PC-3 (cell line): ENCODE measurements around the gene FAXC. TPM values are rescaled to one million over a fixed set of nuclear protein-coding genes. Genes with fewer than 3 reads are reported as not detected.

ENCODE experiments used
- ATAC-seq: fragments of 200-7000 bp; cut with Tn5 transposase; 2 replicates; pipeline ENCODE4 v1.9.1; 2020; ENCODE audit warnings: mild to moderate bottlenecking, moderate library complexity
- BruUV-seq: library from RNA; stranded (reverse); fragments of 400-500 nt; replicated peaks from 2 replicates; lab custom pipeline; 2021; lab: Mats Ljungman, UMichigan
- CTCF ChIA-PET: fragments of 300-600 bp; sonication (Branson Sonifier 250); formaldehyde crosslinking; loops from one replicate; lab custom pipeline; 2022; ENCODE audit warnings: antibody characterized with exemption; lab: Charles Lee
- POLR2A ChIA-PET: fragments of 300-600 bp; sonication (Branson Sonifier 250); formaldehyde crosslinking; loops from one replicate; lab custom pipeline; 2022; ENCODE audit warnings: antibody characterized with exemption; ENCODE audit not compliant: unreplicated experiment; lab: Charles Lee
- DNase-seq: peaks from one replicate; pipeline ENCODE4 v3.0.0-alpha.2; 2015
- H2AFZ ChIP-seq: fragments of 300-600 bp; sonication (generic); 2 replicates; pipeline ENCODE4 v1.6.0; 2016; ENCODE audit warnings: antibody characterized with exemption, low read length
- H3F3A ChIP-seq: fragments of 300-600 bp; sonication (generic); one replicate; pipeline ENCODE4 v1.6.0; 2017; ENCODE audit warnings: antibody characterized with exemption, low read length, control low read depth, mild to moderate bottlenecking; ENCODE audit not compliant: unreplicated experiment
- H3K27ac ChIP-seq: fragments of 300-600 bp; sonication (generic); 2 replicates; pipeline ENCODE4 v1.5.1; 2016; ENCODE audit warnings: mild to moderate bottlenecking, low read length
- H3K27me3 ChIP-seq: fragments of 300-600 bp; sonication (generic); 2 replicates; pipeline ENCODE4 v1.6.1; 2016; ENCODE audit warnings: low read length, mixed read lengths
- H3K36me3 ChIP-seq: fragments of 300-600 bp; sonication (generic); 2 replicates; pipeline ENCODE4 v1.6.1; 2016; ENCODE audit warnings: low read depth, mixed run types, low read length, mixed read lengths
- H3K4me1 ChIP-seq: fragments of 300-600 bp; sonication (generic); 2 replicates; pipeline ENCODE4 v1.5.1; 2016; ENCODE audit warnings: low read length; ENCODE audit not compliant: insufficient read depth
- H3K4me2 ChIP-seq: fragments of 300-600 bp; sonication (generic); 2 replicates; pipeline ENCODE4 v1.6.0; 2016; ENCODE audit warnings: low read length
- H3K4me3 ChIP-seq: fragments of 300-600 bp; sonication (generic); 2 replicates; pipeline ENCODE4 v1.5.1; 2016; ENCODE audit warnings: mild to moderate bottlenecking, low read length, mixed read lengths
- H3K79me2 ChIP-seq: fragments of 300-600 bp; sonication (generic); 2 replicates; pipeline ENCODE4 v1.6.1; 2017; ENCODE audit warnings: low read length, mixed read lengths
- H3K9ac ChIP-seq: fragments of 300-600 bp; sonication (generic); 2 replicates; pipeline ENCODE4 v1.6.0; 2016; ENCODE audit warnings: mild to moderate bottlenecking, low read length
- H3K9me2 ChIP-seq: fragments of 300-600 bp; sonication (generic); replicated peaks from 2 replicates; pipeline ENCODE4 v1.6.1; 2016; ENCODE audit warnings: mixed run types, low read length, mixed read lengths
- H3K9me3 ChIP-seq: fragments of 300-600 bp; sonication (generic); 2 replicates; pipeline ENCODE4 v1.6.1; 2016; ENCODE audit warnings: low read length, mixed read lengths
- H4K20me1 ChIP-seq: fragments of 300-600 bp; sonication (generic); 2 replicates; pipeline ENCODE4 v1.6.1; 2016; ENCODE audit warnings: low read length, mixed read lengths
- CTCF ChIP-seq: fragments of 300-600 bp; sonication (generic); conservative IDR thresholded peaks from 2 replicates; pipeline ENCODE4 v1.5.1; 2017; ENCODE audit warnings: antibody characterized with exemption, low read depth, mild to moderate bottlenecking, low read length
- EZH2 ChIP-seq: fragments of 300-600 bp; sonication (generic); IDR thresholded peaks from one replicate; pipeline ENCODE4 v1.6.1; 2017; ENCODE audit warnings: antibody characterized with exemption, mild to moderate bottlenecking, low read length; ENCODE audit not compliant: unreplicated experiment
- EZH2phosphoT487 ChIP-seq: fragments of 300-600 bp; sonication (generic); IDR thresholded peaks from 2 replicates; pipeline ENCODE4 v1.6.1; 2018; ENCODE audit warnings: mild to moderate bottlenecking, antibody characterized with exemption, low read length, borderline replicate concordance
- intact Hi-C: fragments of 100-400 bp; cut with micrococcal nuclease; formaldehyde crosslinking; loops from 2 replicates; pipeline ENCODE4 v1.9.0; 2023
- total RNA-seq: library from RNA; depleted of rRNA; stranded (reverse); fragments of >200 nt; gene quantifications from 2 replicates; pipeline ENCODE4 v1.2.3, GENCODE V29; 2014

Gene FAXC
- total RNA-seq, 1 experiment from 2014 or later = 3.9 TPM

DNA sequence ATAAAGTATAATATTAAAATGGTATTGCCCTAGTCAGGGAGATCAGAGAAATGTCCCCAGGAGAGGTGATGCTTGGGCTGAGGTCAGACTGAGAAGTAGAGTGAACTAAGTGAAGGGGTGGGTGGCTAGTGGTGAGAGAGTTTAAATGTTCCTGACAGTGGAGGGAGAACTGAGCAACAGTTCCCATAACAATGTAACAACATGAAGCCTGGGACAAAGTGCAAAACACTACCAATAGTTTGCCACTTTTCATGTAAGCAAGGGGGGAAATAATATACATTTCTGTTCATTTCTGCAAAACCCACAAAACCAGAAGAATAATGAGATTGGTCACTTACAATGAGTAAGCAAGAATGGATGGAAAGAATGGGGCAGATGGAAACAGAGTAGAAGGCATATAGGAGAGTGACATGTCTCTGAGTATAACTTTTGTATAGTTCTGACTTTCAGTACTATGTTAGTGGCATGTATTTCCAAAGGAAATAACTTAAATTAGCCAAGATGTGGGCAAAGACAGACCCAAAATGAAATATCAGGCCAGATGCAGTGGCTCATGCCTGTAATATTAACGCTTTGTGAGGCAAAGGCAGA, 13.3 kb upstream of the FAXC start:
- Histone ChIP-seq H3K9me2 (no peaks in the 10 kb centered on the region), H3K9me3 (no peaks in the 10 kb centered on the region), H3K36me3 (no peaks in the 10 kb centered on the region), H3K9ac (no peak overlapping the region), H3K79me2 (no peaks in the 10 kb centered on the region), H2AFZ (no peak overlapping the region), H3K27me3 (no peaks in the 10 kb centered on the region), H3F3A (no peaks in the 10 kb centered on the region), H3K4me2 (no peak overlapping the region), H4K20me1 (no peaks in the 10 kb centered on the region), H3K27ac (no peak overlapping the region), H3K4me1 (no peaks in the 10 kb centered on the region), H3K4me3 (no peak overlapping the region)
- ATAC-seq (no peak), DNase-seq (no peak)
- intact Hi-C loops = no loop called here
- TF ChIP-seq EZH2phosphoT487 = no peak
- no peak for TF ChIP-seq CTCF
- no peak for TF ChIP-seq EZH2
- no TSS peak for BruUV-seq
- CTCF ChIA-PET = no interaction called here
- POLR2A ChIA-PET = no interaction called here

DNA sequence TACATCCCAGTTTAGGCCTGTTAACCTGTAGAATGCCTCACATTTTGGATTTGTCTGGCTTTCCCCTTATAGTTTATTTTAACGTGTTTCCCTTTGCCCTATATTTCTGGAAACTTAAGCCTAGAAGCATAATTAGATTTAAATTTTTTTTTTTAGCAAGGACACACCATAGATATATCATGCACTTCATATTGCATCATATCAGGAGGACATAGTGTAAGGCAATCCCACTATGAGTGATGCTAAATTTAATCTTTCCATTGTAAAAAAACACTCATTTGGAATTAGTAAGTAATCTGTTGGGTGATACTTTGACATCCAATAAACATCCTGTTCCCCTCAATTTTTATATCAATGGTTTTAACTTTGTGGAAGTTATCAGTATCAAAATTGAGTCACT, 10.3 kb upstream of the FAXC start:
- H3K27me3 ChIP-seq = no peaks in the 10 kb centered on the region
- H3K9me3 ChIP-seq = no peaks in the 10 kb centered on the region
- no peak for DNase-seq
- no peak for ATAC-seq
- ChIA-PET POLR2A (no interaction called here), CTCF (no interaction called here)
- H4K20me1 ChIP-seq = no peaks in the 10 kb centered on the region
- no peaks in the 10 kb centered on the region for H3F3A ChIP-seq
- H3K4me2 ChIP-seq = no peak overlapping the region
- H3K79me2 ChIP-seq = no peaks in the 10 kb centered on the region
- H3K27ac ChIP-seq = no peak overlapping the region
- no peak for TF ChIP-seq EZH2phosphoT487
- TF ChIP-seq CTCF = no peak
- TF ChIP-seq EZH2 = no peak
- H3K4me3 ChIP-seq = no peak overlapping the region
- no peaks in the 10 kb centered on the region for H3K9me2 ChIP-seq
- no peak overlapping the region for H3K9ac ChIP-seq
- H3K4me1 ChIP-seq = no peaks in the 10 kb centered on the region
- intact Hi-C loops = no loop called here
- no TSS peak for BruUV-seq
- H3K36me3 ChIP-seq = no peaks in the 10 kb centered on the region
- no peak overlapping the region for H2AFZ ChIP-seq

GRCh38 chr6:99356641-99357040, 7.2 kb upstream of the FAXC start:
- Histone ChIP-seq H3F3A (no peaks in the 10 kb centered on the region), H3K36me3 (no peaks in the 10 kb centered on the region), H3K79me2 (no peaks in the 10 kb centered on the region), H3K9me3 (no peaks in the 10 kb centered on the region), H3K9me2 (no peaks in the 10 kb centered on the region), H2AFZ (no peak overlapping the region), H3K4me1 (no peaks in the 10 kb centered on the region), H3K27ac (no peak overlapping the region), H3K9ac (no peak overlapping the region), H3K27me3 (no peaks in the 10 kb centered on the region), H4K20me1 (no peaks in the 10 kb centered on the region), H3K4me2 (no peak overlapping the region), H3K4me3 (no peak overlapping the region)
- CTCF ChIA-PET = no interaction called here
- POLR2A ChIA-PET = no interaction called here
- no TSS peak for BruUV-seq
- no peak for DNase-seq
- TF ChIP-seq EZH2 = no peak
- TF ChIP-seq CTCF = no peak
- TF ChIP-seq EZH2phosphoT487 = no peak
- no peak for ATAC-seq
- intact Hi-C loops = no loop called here
